H1 (cell line): ENCODE data around the gene TRIM7. TPM values are rescaled to one million over a fixed set of nuclear protein-coding genes. Genes with fewer than 3 reads are reported as not detected.

ENCODE experiments used
- CTCF ChIA-PET: fragments of 300-600 bp; sonication (Branson Sonifier 250); formaldehyde crosslinking; loops from one replicate; lab custom pipeline; 2021; ENCODE audit not compliant: partially characterized antibody; lab: Charles Lee
- POLR2A ChIA-PET: fragments of 300-600 bp; sonication (Branson Sonifier 250); formaldehyde crosslinking; loops from one replicate; lab custom pipeline; 2021; ENCODE audit warnings: inconsistent platforms; ENCODE audit not compliant: partially characterized antibody; lab: Charles Lee
- DNase-seq, 2 experiments: peaks; one replicate each; pipeline versions ENCODE4 v3.0.0 to v3.0.0-alpha.2; 2010 to 2022; ENCODE audit warnings: low spot score in 2 of 2, low read depth in 1 of 2, mixed read lengths in 1 of 2
- FAIRE-seq: peaks from 2 replicates; lab custom pipeline; 2011; peaks lifted over from hg19 to GRCh38; lab: Jason Lieb, UNC
- H2AFZ ChIP-seq: 2 replicates; pipeline ENCODE4 v1.8.1; 2012; ENCODE audit warnings: low read length, inconsistent platforms
- H2AK5ac ChIP-seq: 2 replicates; pipeline ENCODE4 v1.6.1; 2013; ENCODE audit warnings: low read depth, low read length
- H2BK120ac ChIP-seq: replicated peaks from 2 replicates; pipeline ENCODE3; 2013; ENCODE audit warnings: low read depth, low read length, inconsistent platforms
- H2BK12ac ChIP-seq: 2 replicates; pipeline ENCODE4 v1.6.1; 2013; ENCODE audit warnings: low read depth, low read length
- H2BK15ac ChIP-seq: 2 replicates; pipeline ENCODE4 v1.6.1; 2013; ENCODE audit warnings: low read length
- H2BK20ac ChIP-seq: 2 replicates; pipeline ENCODE4 v1.6.1; 2013; ENCODE audit warnings: low read length
- H2BK5ac ChIP-seq: 2 replicates; pipeline ENCODE4 v1.6.1; 2013; ENCODE audit warnings: low read depth, low read length
- H3K14ac ChIP-seq: 2 replicates; pipeline ENCODE4 v1.6.1; 2013; ENCODE audit warnings: inconsistent platforms; ENCODE audit not compliant: insufficient read length
- H3K18ac ChIP-seq: 2 replicates; pipeline ENCODE4 v1.6.1; 2013; ENCODE audit warnings: low read length; ENCODE audit errors: extremely low read depth
- H3K23ac ChIP-seq: 2 replicates; pipeline ENCODE4 v1.6.1; 2013; ENCODE audit warnings: inconsistent platforms; ENCODE audit not compliant: insufficient read length
- H3K23me2 ChIP-seq: 2 replicates; pipeline ENCODE4 v1.6.1; 2013; ENCODE audit warnings: low read depth, low read length
- H3K27ac ChIP-seq: 2 replicates; pipeline ENCODE4 v1.6.1; 2011; ENCODE audit warnings: low read depth, low read length, inconsistent platforms
- H3K27me3 ChIP-seq, 4 experiments: replicated peaks in 1 of 4; 1 replicate in 1 of 4; 2 replicates in 3 of 4; pipeline versions ENCODE4 v1.6.1 to v1.8.1; 2011 to 2013; ENCODE audit warnings: low read length in 3 of 4, mild to moderate bottlenecking in 3 of 4, inconsistent platforms in 2 of 4, mixed read lengths in 2 of 4, moderate library complexity in 1 of 4; ENCODE audit not compliant: control insufficient read depth in 3 of 4, insufficient read depth in 3 of 4; ENCODE audit errors: extremely low read depth in 1 of 4
- H3K36me3 ChIP-seq, 4 experiments: 2 replicates each; pipeline versions ENCODE4 v1.6.1 to v1.8.1; 2011 to 2013; ENCODE audit warnings: mild to moderate bottlenecking in 4 of 4, low read length in 3 of 4, moderate library complexity in 2 of 4, control low read depth in 1 of 4, inconsistent platforms in 1 of 4; ENCODE audit not compliant: insufficient read depth in 4 of 4, control insufficient read depth in 2 of 4
- H3K4ac ChIP-seq: replicated peaks from 2 replicates; pipeline ENCODE3; 2013; ENCODE audit warnings: low read length, low read depth, mixed read lengths, inconsistent platforms; ENCODE audit not compliant: insufficient read length
- H3K4me1 ChIP-seq, 4 experiments: replicated peaks in 1 of 4; 1 replicate in 1 of 4; 2 replicates in 3 of 4; pipeline versions ENCODE4 v1.6.1 to v1.8.1; 2011 to 2013; ENCODE audit warnings: low read length in 3 of 4, inconsistent platforms in 2 of 4, mixed read lengths in 1 of 4; ENCODE audit not compliant: insufficient read depth in 4 of 4, control insufficient read depth in 3 of 4
- H3K4me2 ChIP-seq, 2 experiments: 2 replicates each; pipeline versions ENCODE4 v1.6.1 to v1.8.1; 2011 to 2013; ENCODE audit warnings: low read depth in 2 of 2, low read length in 2 of 2, control low read depth in 1 of 2, inconsistent platforms in 1 of 2, mild to moderate bottlenecking in 1 of 2; ENCODE audit not compliant: insufficient read depth in 1 of 2
- H3K4me3 ChIP-seq, 4 experiments: fragments of 200-600, 300-600 bp in 1 of 4; sonication (generic), shearing (Covaris generic), sonication (Bioruptor Twin) in 1 of 4; 2 replicates each; pipeline versions ENCODE4 v1.5.1 to v1.8.1; 2011 to 2016; ENCODE audit warnings: low read length in 4 of 4, low read depth in 3 of 4, control low read depth in 2 of 4, inconsistent platforms in 2 of 4, mild to moderate bottlenecking in 2 of 4, mixed read lengths in 1 of 4, moderate library complexity in 1 of 4; ENCODE audit not compliant: insufficient read depth in 2 of 4; ENCODE audit errors: extremely low read depth in 1 of 4
- H3K56ac ChIP-seq: replicated peaks from 2 replicates; pipeline ENCODE3; 2013; ENCODE audit warnings: low read depth, mild to moderate bottlenecking, mixed read lengths, low read length, inconsistent platforms; ENCODE audit not compliant: insufficient read length
- H3K79me1 ChIP-seq: 2 replicates; pipeline ENCODE4 v1.6.1; 2013; ENCODE audit warnings: low read depth, low read length, control low read depth
- H3K79me2 ChIP-seq, 2 experiments: 2 replicates each; pipeline versions ENCODE4 v1.6.1 to v1.8.1; 2012 to 2013; ENCODE audit warnings: low read length in 2 of 2, mild to moderate bottlenecking in 2 of 2, inconsistent platforms in 1 of 2; ENCODE audit not compliant: insufficient read depth in 2 of 2, control insufficient read depth in 1 of 2
- H3K9ac ChIP-seq, 4 experiments: replicated peaks in 1 of 4; 1 replicate in 1 of 4; 2 replicates in 3 of 4; pipeline versions ENCODE4 v1.6.1 to v1.8.1; 2011 to 2013; ENCODE audit warnings: low read depth in 3 of 4, low read length in 3 of 4, control low read depth in 2 of 4, mild to moderate bottlenecking in 2 of 4, moderate library complexity in 2 of 4, inconsistent platforms in 1 of 4; ENCODE audit errors: extremely low read depth in 1 of 4
- H3K9me3 ChIP-seq, 2 experiments: 2 replicates each; pipeline versions ENCODE4 v1.6.1 to v1.8.1; 2012 to 2013; ENCODE audit warnings: mild to moderate bottlenecking in 2 of 2, moderate library complexity in 2 of 2, control low read depth in 1 of 2, inconsistent platforms in 1 of 2, low read depth in 1 of 2, low read length in 1 of 2, mixed read lengths in 1 of 2; ENCODE audit not compliant: insufficient read depth in 2 of 2
- H4K20me1 ChIP-seq, 2 experiments: replicated peaks in 1 of 2; 2 replicates each; pipeline versions ENCODE3 to v1.8.1; 2011 to 2013; ENCODE audit warnings: inconsistent platforms in 2 of 2, low read length in 2 of 2, mild to moderate bottlenecking in 1 of 2; ENCODE audit not compliant: insufficient read depth in 2 of 2, control insufficient read depth in 1 of 2
- H4K5ac ChIP-seq: 2 replicates; pipeline ENCODE4 v1.6.1; 2013; ENCODE audit warnings: low read length, low read depth, mixed read lengths, inconsistent platforms; ENCODE audit not compliant: insufficient read length
- H4K8ac ChIP-seq: 2 replicates; pipeline ENCODE4 v1.8.0; 2013; ENCODE audit warnings: mild to moderate bottlenecking, moderate library complexity, low read length, inconsistent platforms; ENCODE audit not compliant: insufficient read depth; ENCODE audit errors: extremely low read depth
- H4K91ac ChIP-seq: replicated peaks from 2 replicates; pipeline ENCODE3; 2013; ENCODE audit warnings: low read length, mixed read lengths, inconsistent platforms; ENCODE audit not compliant: insufficient read length
- CHD1 ChIP-seq: IDR thresholded peaks from 2 replicates; pipeline ENCODE4 v1.6.1; 2012; ENCODE audit warnings: low read depth, low read length, improper control_type of control experiment
- CREB1 ChIP-seq: IDR thresholded peaks from 2 replicates; pipeline ENCODE4 v1.6.1; 2012; ENCODE audit warnings: inconsistent platforms
- CTBP2 ChIP-seq: IDR thresholded peaks from 2 replicates; pipeline ENCODE4 v1.7.0; 2011; ENCODE audit warnings: borderline replicate concordance, mild to moderate bottlenecking, moderate library complexity, mixed read lengths, low read length; ENCODE audit not compliant: insufficient read depth, insufficient read length
- EZH2 ChIP-seq: fragments of 200-600 bp; sonication (generic); IDR thresholded peaks from 2 replicates; pipeline ENCODE4 v1.7.1; 2012; ENCODE audit warnings: low read depth, mild to moderate bottlenecking, moderate library complexity, low read length, inconsistent platforms; ENCODE audit not compliant: severe bottlenecking
- GTF2F1 ChIP-seq: IDR thresholded peaks from 2 replicates; pipeline ENCODE4 v1.6.1; 2012; ENCODE audit warnings: low read depth, low read length, improper control_type of control experiment, borderline replicate concordance
- HDAC2 ChIP-seq, 2 experiments: fragments of 300-600 bp in 1 of 2; sonication (generic) in 1 of 2; IDR thresholded peaks; 2 replicates each; pipeline ENCODE4 v1.6.1; 2011 to 2012; ENCODE audit warnings: low read depth in 2 of 2, low read length in 2 of 2, mild to moderate bottlenecking in 2 of 2, moderate library complexity in 2 of 2, borderline replicate concordance in 1 of 2, inconsistent platforms in 1 of 2
- HDAC6 ChIP-seq: IDR thresholded peaks from one replicate; pipeline ENCODE4 v1.7.1; 2012; ENCODE audit warnings: low read depth, mild to moderate bottlenecking, inconsistent platforms, low read length, moderate library complexity
- JUND ChIP-seq: IDR thresholded peaks from 2 replicates; pipeline ENCODE4 v1.6.1; 2011; ENCODE audit warnings: mild to moderate bottlenecking, improper control_type of control experiment, low read length
- POLR2A ChIP-seq, 2 experiments: IDR thresholded peaks; 1 replicate in 1 of 2; 2 replicates in 1 of 2; pipeline ENCODE4 v1.6.1; 2011; ENCODE audit warnings: low read depth in 2 of 2, low read length in 2 of 2, mild to moderate bottlenecking in 2 of 2; ENCODE audit errors: control extremely low read depth in 1 of 2
- SAP30 ChIP-seq: fragments of 300-600 bp; sonication (generic); IDR thresholded peaks from 2 replicates; pipeline ENCODE4 v1.7.1; 2012; ENCODE audit warnings: low read length, moderate library complexity, mild to moderate bottlenecking, inconsistent platforms; ENCODE audit not compliant: insufficient read depth, insufficient replicate concordance
- SUZ12 ChIP-seq: fragments of 200-600 bp; sonication (generic); IDR thresholded peaks from 2 replicates; pipeline ENCODE4 v1.6.1; 2012; ENCODE audit warnings: mild to moderate bottlenecking, inconsistent platforms, low read length, moderate library complexity, mixed read lengths
- TAF1 ChIP-seq: IDR thresholded peaks from 2 replicates; pipeline ENCODE4 v1.6.1; 2011; ENCODE audit warnings: mild to moderate bottlenecking, low read depth, low read length
- TBP ChIP-seq: IDR thresholded peaks from 2 replicates; pipeline ENCODE4 v1.6.1; 2011; ENCODE audit warnings: low read depth, low read length, improper control_type of control experiment
- whole genome bisulfite sequencing, 2 experiments: shearing (Covaris generic) in 1 of 2; methylation state at CpG; one replicate each; pipeline versions ENCODE4 v1.1.6 to v1.1.7; 2013 to 2015; ENCODE audit warnings: low lambda C conversion rate in 2 of 2, mixed read lengths in 2 of 2, inconsistent platforms in 1 of 2, low coverage in 1 of 2, missing lambda C conversion rate in 1 of 2; ENCODE audit not compliant: insufficient replicate concordance in 2 of 2, insufficient coverage in 1 of 2, insufficient read length in 1 of 2; ENCODE audit errors: extremely low coverage in 1 of 2, missing lambda C conversion rate in 1 of 2; 5-methylcytosine and 5-hydroxymethylcytosine counted together
- polyA plus RNA-seq, 7 experiments: library from polyadenylated mRNA; depleted of rRNA in 3 of 7; stranded (reverse) in 5 of 7; unstranded in 2 of 7; fragments of >200 nt in 5 of 7; fragments of 200-250 nt in 2 of 7; gene quantifications; 1 replicate in 5 of 7; 2 replicates in 1 of 7; 4 replicates in 1 of 7; pipeline versions ENCODE4 v1.2.1 to v1.2.3, GENCODE V29; 2011 to 2013; ENCODE audit warnings: missing spikeins in 2 of 7, mixed read lengths in 2 of 7
- total RNA-seq: library from RNA; stranded (reverse); fragmentation: NEBNext Ultra II Directional; extraction: Animal tissue kit (Norgen Biotek cat#: 25700); gene quantifications from 2 replicates; pipeline ENCODE4 v1.2.1, GENCODE V29; 2021

The TRIM7 gene
- total and polyA plus RNA-seq, 2 of the 8 experiments (the other 6 are each of a cell fraction or from before 2014, with no cell fraction given), result 0.36 to 0.47 TPM

- Histone ChIP-seq H3K56ac (no peak overlapping the region), H3K27ac (no peak overlapping the region), H3K4ac (no peak overlapping the region), H3K23ac (no peak overlapping the region), H3K14ac (no peak overlapping the region), H2BK12ac (no peak overlapping the region), H3K4me1 (peaks cover 0 to 15% (median 7%) of the 10 kb centered on the region in 4 experiments; a peak in 6 of 7 replicates), H3K18ac (no peak overlapping the region; the same call in 1 of the 2 replicates), H3K4me3 (peak overlapping the region; percentile 62 to 81 (median 76); a peak in 7 of 8 replicates), H3K23me2 (peaks cover 36% of the 10 kb centered on the region), H2BK15ac (no peak overlapping the region), H2BK5ac (no peak overlapping the region), H4K5ac (no peak overlapping the region), H4K20me1 (peaks cover 4% of the 10 kb centered on the region in 2 experiments), H3K79me2 (no peaks in the 10 kb centered on the region), H4K91ac (no peak overlapping the region), H3K9ac (no peak overlapping the region), H2BK120ac (no peak overlapping the region), H3K36me3 (no peaks in the 10 kb centered on the region), H3K79me1 (no peaks in the 10 kb centered on the region), H2AFZ (no peak overlapping the region), H3K27me3 (peaks cover 15 to 40% (median 23%) of the 10 kb centered on the region in 4 experiments), H2BK20ac (no peak overlapping the region), H2AK5ac (no peak overlapping the region), H4K8ac (no peak overlapping the region), H3K4me2 (peak overlapping the region; percentile 64 to 96), H3K9me3 (no peaks in the 10 kb centered on the region)
- ChIA-PET POLR2A (interaction anchor here (0.9 to 11.9 kb wide), 12 partner anchors 12 to 88 kb away, joined by 3 to 90 read pairs (median 4); partner anchors contain the start of genes RACK1, TRIM41 and TRIM7), CTCF (interaction anchor here (1.0 to 12.3 kb wide), 6 partner anchors 7 to 28 kb away, joined by 3 to 197 read pairs (median 4); partner anchors contain the start of gene TRIM7)
- DNase-seq, result no peak
- no peak for FAIRE-seq
- 66% methylated on average over 12 of the region's 12 CpGs; no CpG with 5 or more reads in 1 of the 2 experiments for WGBS, 2 experiments
- TF ChIP-seq SAP30 (no peak), HDAC6 (no peak), CREB1 (no peak), CHD1 (no peak), TAF1 (no peak), JUND (no peak), CTBP2 (no peak), GTF2F1 (no peak), EZH2 (no peak), TBP (no peak), POLR2A (IDR thresholded peaks at IDR 0.05; ENCODE audit: control extremely low read depth in 1 of 2, low read depth in 2 of 2, low read length in 2 of 2) (no peak), HDAC2 (IDR thresholded peaks at IDR 0.05; ENCODE audit: borderline replicate concordance in 1 of 2, low read depth in 2 of 2, low read length in 2 of 2) (no peak), SUZ12 (no peak)
Observed at GRCh38 chr5:181192337-181193046, 12.5 kb downstream of the TRIM7 start.
